ENCODE results near the gene RNF20. TPM values are rescaled to one million over a fixed set of nuclear protein-coding genes. Genes with fewer than 3 reads are reported as not detected.

The RNF20 gene
- total and polyA plus RNA-seq, 2 donors (not counting 3 experiments of a cell fraction or from before 2014, with no cell fraction given) = 6.1 to 33.7 TPM

GRCh38 chr9:101591787-101592446, 58.3 kb downstream of the RNF20 start:
- Histone ChIP-seq H3K4me1 (ENCODE audit: control insufficient read depth, extremely low read depth, insufficient read depth, low read length) (no peaks in the 10 kb centered on the region), H3K4me3 (replicated peaks in 1 of 3; ENCODE audit: insufficient read depth in 1 of 3, low read depth in 1 of 3, low read length in 3 of 3) (no peak overlapping the region), H4K20me1 (replicated peaks; ENCODE audit: control insufficient read depth, extremely low read depth, insufficient read depth, low read length) (no peaks in the 10 kb centered on the region), H2AFZ (ENCODE audit: low read depth, low read length) (no peak overlapping the region), H3K27me3 (ENCODE audit: control insufficient read depth in 2 of 2, insufficient read depth in 2 of 2, low read length in 2 of 2) (no peaks in the 10 kb centered on the region), H3K79me2 (ENCODE audit: control insufficient read depth, insufficient read depth, low read length) (no peaks in the 10 kb centered on the region), H3K9me3 (replicated peaks; ENCODE audit: control insufficient read depth, insufficient read depth, low read length) (no peaks in the 10 kb centered on the region), H3K9ac (replicated peaks; ENCODE audit: extremely low read depth, insufficient read depth, low read length) (no peak overlapping the region), H3K36me3 (ENCODE audit: control insufficient read depth in 2 of 2, extremely low read depth in 1 of 2, insufficient read depth in 2 of 2, low read length in 2 of 2) (no peaks in the 10 kb centered on the region), H3K9me1 (replicated peaks; ENCODE audit: control insufficient read depth, extremely low read depth, insufficient read depth, low read length) (no peaks in the 10 kb centered on the region), H3K27ac (ENCODE audit: insufficient read depth, low read depth, low read length) (no peak overlapping the region), H3K4me2 (ENCODE audit: insufficient read depth, low read length) (no peak overlapping the region)
- BruUV-seq (replicated peaks) = no TSS peak
- intact Hi-C loops (cut with micrococcal nuclease) = no loop called here
- DNase-seq (ENCODE audit: low read depth, low spot score) (no peak), FAIRE-seq (no peak)
- TF ChIP-seq MAX (IDR thresholded peaks at IDR 0.05; ENCODE audit: insufficient read depth, insufficient read length) (no peak), EZH2 (IDR thresholded peaks at IDR 0.05; ENCODE audit: borderline replicate concordance, low read depth, low read length, severe bottlenecking) (no peak), POLR2AphosphoS5 (IDR thresholded peaks at IDR 0.05; ENCODE audit: insufficient read depth, low read depth, low read length) (no peak), JUN (IDR thresholded peaks at IDR 0.05; ENCODE audit: borderline replicate concordance, insufficient read depth, insufficient read length, low read depth) (no peak), GATA2 (IDR thresholded peaks at IDR 0.05; ENCODE audit: insufficient read depth, insufficient read length, low read depth, low read length) (no peak), POLR2A (IDR thresholded peaks at IDR 0.05; ENCODE audit: low read depth, low read length) (no peak), MYC (IDR thresholded peaks at IDR 0.05; ENCODE audit: low read depth, low read length) (no peak), FOS (IDR thresholded peaks at IDR 0.05; ENCODE audit: borderline replicate concordance, insufficient read depth, low read length) (no peak)
- TF ChIP-seq, protein P1, sequence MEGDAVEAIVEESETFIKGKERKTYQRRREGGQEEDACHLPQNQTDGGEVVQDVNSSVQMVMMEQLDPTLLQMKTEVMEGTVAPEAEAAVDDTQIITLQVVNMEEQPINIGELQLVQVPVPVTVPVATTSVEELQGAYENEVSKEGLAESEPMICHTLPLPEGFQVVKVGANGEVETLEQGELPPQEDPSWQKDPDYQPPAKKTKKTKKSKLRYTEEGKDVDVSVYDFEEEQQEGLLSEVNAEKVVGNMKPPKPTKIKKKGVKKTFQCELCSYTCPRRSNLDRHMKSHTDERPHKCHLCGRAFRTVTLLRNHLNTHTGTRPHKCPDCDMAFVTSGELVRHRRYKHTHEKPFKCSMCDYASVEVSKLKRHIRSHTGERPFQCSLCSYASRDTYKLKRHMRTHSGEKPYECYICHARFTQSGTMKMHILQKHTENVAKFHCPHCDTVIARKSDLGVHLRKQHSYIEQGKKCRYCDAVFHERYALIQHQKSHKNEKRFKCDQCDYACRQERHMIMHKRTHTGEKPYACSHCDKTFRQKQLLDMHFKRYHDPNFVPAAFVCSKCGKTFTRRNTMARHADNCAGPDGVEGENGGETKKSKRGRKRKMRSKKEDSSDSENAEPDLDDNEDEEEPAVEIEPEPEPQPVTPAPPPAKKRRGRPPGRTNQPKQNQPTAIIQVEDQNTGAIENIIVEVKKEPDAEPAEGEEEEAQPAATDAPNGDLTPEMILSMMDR (IDR thresholded peaks at IDR 0.05; ENCODE audit: extremely low read depth in 1 of 2, insufficient read depth in 1 of 2, low read depth in 1 of 2, low read length in 2 of 2) = no peak
- ChIA-PET POLR2A (no interaction called here), CTCF (no interaction called here)
- dilution Hi-C loops (cut with MboI; ENCODE audit: extremely low pct_ligation_motif_present, low sequenced_read_pairs) = no loop called here
